ENCODE data around the gene DOCK1. TPM values are rescaled to one million over a fixed set of nuclear protein-coding genes. Genes with fewer than 3 reads are reported as not detected.

DOCK1 gene
- polyA plus RNA-seq, 1 experiment, result 37.9 TPM

GRCh38 chr10:127161482-127161881 is 256.3 kb downstream of the DOCK1 start:
- H3K9me3 ChIP-seq (ENCODE audit: control insufficient read depth, insufficient read depth, low read length), result no peaks in the 10 kb centered on the region; the same call in 1 of the 2 replicates
- DNase-seq (ENCODE audit: low read depth, low spot score), result no peak
- no peak for TF ChIP-seq CTCF (IDR thresholded peaks at IDR 0.05; ENCODE audit: low read depth, low read length)
- H3K4me3 ChIP-seq (ENCODE audit: low read depth, low read length), result no peak overlapping the region
- POLR2A ChIA-PET, result no interaction called here
- no peaks in the 10 kb centered on the region for H3K27me3 ChIP-seq (ENCODE audit: control insufficient read depth, insufficient read depth, low read length)
- CTCF ChIA-PET, result no interaction called here
- no peak overlapping the region for H3K27ac ChIP-seq (ENCODE audit: low read depth, low read length)

GRCh38 chr10:127162841-127163240 is 257.6 kb downstream of the DOCK1 start:
- TF ChIP-seq CTCF (IDR thresholded peaks at IDR 0.05; ENCODE audit: low read depth, low read length), result no peak
- no peak for DNase-seq (ENCODE audit: low read depth, low spot score)
- Histone ChIP-seq H3K4me3 (ENCODE audit: low read depth, low read length) (no peak overlapping the region), H3K27ac (ENCODE audit: low read depth, low read length) (no peak overlapping the region), H3K27me3 (ENCODE audit: control insufficient read depth, insufficient read depth, low read length) (no peaks in the 10 kb centered on the region), H3K9me3 (ENCODE audit: control insufficient read depth, insufficient read depth, low read length) (no peaks in the 10 kb centered on the region; the same call in 1 of the 2 replicates)
- ChIA-PET CTCF (no interaction called here), POLR2A (no interaction called here)

GRCh38 chr10:127168261-127168660 is 263.0 kb downstream of the DOCK1 start:
- ChIA-PET CTCF (no interaction called here), POLR2A (no interaction called here)
- DNase-seq (ENCODE audit: low read depth, low spot score), result no peak
- no peak overlapping the region for H3K4me3 ChIP-seq (ENCODE audit: low read depth, low read length)
- H3K27ac ChIP-seq (ENCODE audit: low read depth, low read length), result no peak overlapping the region
- TF ChIP-seq CTCF (IDR thresholded peaks at IDR 0.05; ENCODE audit: low read depth, low read length), result no peak
- no peaks in the 10 kb centered on the region for H3K27me3 ChIP-seq (ENCODE audit: control insufficient read depth, insufficient read depth, low read length)
- H3K9me3 ChIP-seq (ENCODE audit: control insufficient read depth, insufficient read depth, low read length), result no peaks in the 10 kb centered on the region

GRCh38 chr10:127174866-127175265 is 269.6 kb downstream of the DOCK1 start:
- POLR2A ChIA-PET, result no interaction called here
- CTCF ChIA-PET, result no interaction called here
- TF ChIP-seq CTCF (IDR thresholded peaks at IDR 0.05; ENCODE audit: low read depth, low read length), result no peak
- H3K4me3 ChIP-seq (ENCODE audit: low read depth, low read length), result no peak overlapping the region
- H3K27me3 ChIP-seq (ENCODE audit: control insufficient read depth, insufficient read depth, low read length), result no peaks in the 10 kb centered on the region
- no peak overlapping the region for H3K27ac ChIP-seq (ENCODE audit: low read depth, low read length)
- H3K9me3 ChIP-seq (ENCODE audit: control insufficient read depth, insufficient read depth, low read length), result no peaks in the 10 kb centered on the region; the same call in 1 of the 2 replicates
- DNase-seq (ENCODE audit: low read depth, low spot score), result no peak

- POLR2A ChIA-PET, result no interaction called here
- H3K9me3 ChIP-seq (ENCODE audit: control insufficient read depth, insufficient read depth, low read length), result no peaks in the 10 kb centered on the region; the same call in 1 of the 2 replicates
- H3K27ac ChIP-seq (ENCODE audit: low read depth, low read length), result no peak overlapping the region
- no peak for TF ChIP-seq CTCF (IDR thresholded peaks at IDR 0.05; ENCODE audit: low read depth, low read length)
- no peak for DNase-seq (ENCODE audit: low read depth, low spot score)
- no peak overlapping the region for H3K4me3 ChIP-seq (ENCODE audit: low read depth, low read length)
- no peaks in the 10 kb centered on the region for H3K27me3 ChIP-seq (ENCODE audit: control insufficient read depth, insufficient read depth, low read length)
- CTCF ChIA-PET, result no interaction called here
These were observed 270.3 kb downstream of the DOCK1 start for GRCh38 chr10:127175357-127176110.

Measured in AG04450 (cell line).